PFSK-1 (cell line): Measurements from ENCODE around the gene PARVB.

ENCODE experiments used
- FOXP2 ChIP-seq: optimal IDR thresholded peaks from 2 replicates; pipeline ENCODE3; 2011; ENCODE audit warnings: borderline replicate concordance, control low read depth, inconsistent platforms; ENCODE audit not compliant: insufficient read depth; ENCODE audit errors: extremely low read length, extremely low read depth
- POLR2AphosphoS5 ChIP-seq: IDR thresholded peaks from 2 replicates; pipeline ENCODE4 v1.6.1; 2012; ENCODE audit warnings: low read depth, mild to moderate bottlenecking, control low read depth, low read length, moderate library complexity
- REST ChIP-seq, 2 experiments: IDR thresholded peaks; 2 replicates each; pipeline versions ENCODE4 v1.6.1 to v1.8.0; 2011 to 2012; ENCODE audit warnings: low read depth in 2 of 2, low read length in 2 of 2, control low read depth in 1 of 2, inconsistent platforms in 1 of 2, mild to moderate bottlenecking in 1 of 2, moderate library complexity in 1 of 2; ENCODE audit not compliant: insufficient read depth in 1 of 2
- SIN3A ChIP-seq: IDR thresholded peaks from 2 replicates; pipeline ENCODE4 v1.6.1; 2012; ENCODE audit warnings: mild to moderate bottlenecking, low read length, moderate library complexity, borderline replicate concordance; ENCODE audit not compliant: insufficient read depth
- TAF1 ChIP-seq: IDR thresholded peaks from 2 replicates; pipeline ENCODE4 v1.6.1; 2012; ENCODE audit warnings: low read length, control low read depth, borderline replicate concordance; ENCODE audit not compliant: insufficient read depth

Gene PARVB

DNA sequence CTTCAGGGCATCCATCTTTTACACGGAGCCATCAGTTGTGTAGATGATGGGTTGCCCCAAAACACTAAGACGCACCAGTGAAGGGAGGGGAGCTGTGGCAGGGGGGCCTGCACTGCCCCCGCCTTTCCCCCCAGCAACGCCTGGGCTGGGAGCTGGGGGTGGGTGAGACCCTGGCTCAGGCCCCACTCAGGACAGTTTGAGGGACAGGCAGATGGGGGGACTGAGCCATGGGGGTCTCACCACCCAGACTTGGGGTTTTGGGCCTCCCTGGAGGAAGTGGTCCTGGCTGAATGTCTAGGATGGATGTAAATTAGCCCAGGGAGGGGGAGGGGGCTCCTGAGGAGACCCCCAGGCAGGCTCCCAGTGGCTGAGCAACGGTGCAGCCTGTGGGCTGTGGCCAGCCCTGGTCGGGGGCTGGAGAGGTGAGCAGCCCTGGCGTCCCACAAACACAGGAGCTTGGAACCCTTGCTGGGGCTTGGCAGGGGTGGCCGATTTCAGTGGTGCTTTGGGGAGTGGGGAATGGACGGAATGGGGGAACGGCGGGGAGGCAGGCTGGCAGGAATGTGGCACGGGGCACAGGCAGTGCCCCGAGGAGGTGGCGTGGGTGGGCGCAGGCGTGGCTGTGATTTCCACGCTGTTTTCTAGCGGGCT, 6.1 kb downstream of the PARVB start:
- TF ChIP-seq POLR2AphosphoS5: no peak
- no peak for TF ChIP-seq TAF1

GRCh38 chr22:44030702-44031082, 6.6 kb downstream of the PARVB start:
- TF ChIP-seq TAF1 (no peak), POLR2AphosphoS5 (no peak), FOXP2 (no peak), REST (IDR thresholded peaks at IDR 0.05; ENCODE audit: insufficient read depth in 1 of 2, low read depth in 2 of 2, low read length in 2 of 2) (no peak), SIN3A (no peak)

GRCh38 chr22:44031158-44031952, 7.3 kb downstream of the PARVB start:
- TF ChIP-seq FOXP2 (no peak), TAF1 (no peak), POLR2AphosphoS5 (no peak), SIN3A (no peak), REST (IDR thresholded peaks at IDR 0.05; ENCODE audit: insufficient read depth in 1 of 2, low read depth in 2 of 2, low read length in 2 of 2) (no peak)

GRCh38 chr22:44032126-44032730, 8.1 kb downstream of the PARVB start:
- TF ChIP-seq SIN3A (no peak), TAF1 (no peak), FOXP2 (no peak), POLR2AphosphoS5 (no peak), REST (IDR thresholded peaks at IDR 0.05; ENCODE audit: insufficient read depth in 1 of 2, low read depth in 2 of 2, low read length in 2 of 2) (no peak)

DNA sequence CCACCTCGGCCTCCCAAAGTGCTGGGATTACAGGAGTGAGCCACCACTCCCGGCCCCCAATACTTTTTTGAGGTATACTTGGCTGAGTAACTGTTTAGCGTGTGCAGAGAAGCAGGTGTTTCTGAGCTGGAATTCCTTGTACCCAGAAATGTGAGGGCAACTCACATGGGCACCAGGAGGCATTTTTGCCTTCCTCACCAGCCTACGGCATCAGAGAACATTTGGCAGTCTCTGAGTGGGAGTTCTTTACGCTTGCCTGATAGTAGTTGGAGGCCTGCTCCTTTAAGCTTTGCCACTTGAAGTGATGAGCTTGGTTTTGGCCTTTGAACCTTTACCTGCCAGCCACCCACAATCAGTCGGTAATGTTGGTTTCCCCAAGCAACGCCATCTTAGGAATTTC, 9.2 kb downstream of the PARVB start:
- TF ChIP-seq SIN3A (no peak), POLR2AphosphoS5 (no peak), FOXP2 (no peak), REST (IDR thresholded peaks at IDR 0.05; ENCODE audit: insufficient read depth in 1 of 2, low read depth in 2 of 2, low read length in 2 of 2) (no peak), TAF1 (no peak)
